Left lung (tissue), 10 donors: Measurements from ENCODE around the gene FSTL1. TPM values are rescaled to one million over a fixed set of nuclear protein-coding genes. Genes with fewer than 3 reads are reported as not detected.

ENCODE experiments used
- ATAC-seq: fragments of 200-7000 bp; cut with Tn5 transposase; one replicate; pipeline ENCODE4 v1.9.1; 2020; ENCODE audit warnings: moderate library complexity
- DNase-seq, 4 donors: peaks; one replicate each; pipeline ENCODE4 v3.0.0-alpha.2; 2013 to 2020
- H3K27ac ChIP-seq, 2 donors: fragments of 200-600 bp; sonication (generic) in 1 of 2; one replicate each; pipeline versions ENCODE4 v1.5.0 to v1.8.0; 2020 to 2021
- H3K27me3 ChIP-seq, 2 donors: fragments of 200-600 bp; sonication (generic) in 1 of 2; one replicate each; pipeline versions ENCODE4 v1.5.0 to v1.8.0; 2020 to 2021
- H3K36me3 ChIP-seq, 2 donors: fragments of 200-600 bp; sonication (generic) in 1 of 2; one replicate each; pipeline versions ENCODE4 v1.5.0 to v1.8.0; 2020 to 2021
- H3K4me1 ChIP-seq, 2 donors: fragments of 200-600 bp; one replicate each; pipeline ENCODE4 v1.8.0; 2021
- H3K4me3 ChIP-seq, 2 donors: fragments of 200-600 bp; sonication (generic) in 1 of 2; one replicate each; pipeline versions ENCODE4 v1.5.0 to v1.8.0; 2020 to 2021; ENCODE audit warnings: mild to moderate bottlenecking in 1 of 2
- H3K9me3 ChIP-seq, 2 donors: fragments of 200-600 bp; sonication (generic) in 1 of 2; one replicate each; pipeline versions ENCODE4 v1.5.0 to v1.8.0; 2020 to 2021
- CTCF ChIP-seq, 2 donors: fragments of 200-600 bp; sonication (generic) in 1 of 2; IDR thresholded peaks; one replicate each; pipeline versions ENCODE4 v1.5.0 to v1.8.0; 2021; ENCODE audit warnings: antibody characterized with exemption in 2 of 2
- intact Hi-C, 2 donors: fragments of 100-400 bp; cut with DNase I; formaldehyde crosslinking; loops; one replicate each; pipeline versions ENCODE4 v1.11.2 to v1.14.2; 2022
- polyA plus RNA-seq, 6 donors: library from polyadenylated mRNA; unstranded; fragments of 120-200 nt; gene quantifications; one replicate each; pipeline ENCODE4 v1.2.1, GENCODE V29; 2013; ENCODE audit not compliant: insufficient read length in 6 of 6
- total RNA-seq, 2 donors: library from RNA; stranded (reverse); fragmentation: NEBNext Ultra II Directional; extraction: Animal tissue kit (Norgen Biotek cat#: 25700); gene quantifications; one replicate each; pipeline ENCODE4 v1.2.1, GENCODE V29; 2021
- donor health status: DM: no; HTN: yes; CAD: no.
- donor health status: DM: no; HTN: no; CAD: no.

Gene FSTL1
- total and polyA plus RNA-seq, 8 donors = 265 to 564 (median 527) TPM

- ATAC-seq (no peak), DNase-seq (no peak)
- no peaks in the 10 kb centered on the region for H3K36me3 ChIP-seq
- H3K4me1 ChIP-seq = no peaks in the 10 kb centered on the region
- H3K4me3 ChIP-seq = no peak overlapping the region
- TF ChIP-seq CTCF (IDR thresholded peaks at IDR 0.05) = no peak
- intact Hi-C loops = no loop called here
- H3K27ac ChIP-seq = no peak overlapping the region
- no peaks in the 10 kb centered on the region for H3K27me3 ChIP-seq
- no peaks in the 10 kb centered on the region for H3K9me3 ChIP-seq
These were observed 10.1 kb upstream of the FSTL1 start for GRCh38 chr3:120460862-120461261.

GRCh38 chr3:120460181-120460790, 9.5 kb upstream of the FSTL1 start:
- H3K4me3 ChIP-seq = no peak overlapping the region
- no peak overlapping the region for H3K27ac ChIP-seq
- ATAC-seq = no peak
- H3K4me1 ChIP-seq = no peaks in the 10 kb centered on the region
- H3K9me3 ChIP-seq = no peaks in the 10 kb centered on the region
- no peaks in the 10 kb centered on the region for H3K27me3 ChIP-seq
- no peak for TF ChIP-seq CTCF (IDR thresholded peaks at IDR 0.05)
- intact Hi-C loops = no loop called here
- DNase-seq = no peak
- H3K36me3 ChIP-seq = no peaks in the 10 kb centered on the region

- no peak for ATAC-seq
- H3K27ac ChIP-seq = no peak overlapping the region
- H3K9me3 ChIP-seq = no peaks in the 10 kb centered on the region
- intact Hi-C loops = no loop called here
- H3K4me1 ChIP-seq = no peaks in the 10 kb centered on the region
- no peak for TF ChIP-seq CTCF (IDR thresholded peaks at IDR 0.05)
- no peaks in the 10 kb centered on the region for H3K27me3 ChIP-seq
- no peaks in the 10 kb centered on the region for H3K36me3 ChIP-seq
- H3K4me3 ChIP-seq = no peak overlapping the region
- DNase-seq = no peak
These were observed 8.4 kb upstream of the FSTL1 start for GRCh38 chr3:120459196-120459595.

- no peak for TF ChIP-seq CTCF (IDR thresholded peaks at IDR 0.05)
- intact Hi-C loops = no loop called here
- Histone ChIP-seq H3K9me3 (no peaks in the 10 kb centered on the region), H3K27ac (no peak overlapping the region), H3K36me3 (no peaks in the 10 kb centered on the region), H3K4me3 (no peak overlapping the region), H3K4me1 (no peaks in the 10 kb centered on the region), H3K27me3 (peaks cover 0 to 3% of the 10 kb centered on the region in 2 donors)
- no peak for ATAC-seq
- no peak for DNase-seq
These were observed 7.0 kb upstream of the FSTL1 start for GRCh38 chr3:120457827-120458226.

GRCh38 chr3:120454076-120454689, 3.4 kb upstream of the FSTL1 start:
- Histone ChIP-seq H3K9me3 (no peaks in the 10 kb centered on the region), H3K36me3 (no peaks in the 10 kb centered on the region), H3K4me1 (peaks cover under 1 to 18% of the 10 kb centered on the region in 2 donors), H3K27ac (no peak overlapping the region), H3K27me3 (peaks cover 0 to 39% of the 10 kb centered on the region in 2 donors), H3K4me3 (no peak overlapping the region)
- TF ChIP-seq CTCF (IDR thresholded peaks at IDR 0.05) = no peak
- intact Hi-C loops = no loop called here
- ATAC-seq (no peak), DNase-seq (no peak)
